SK-N-SH (cell line): ENCODE data around the gene TMEM109. TPM values are rescaled to one million over a fixed set of nuclear protein-coding genes. Genes with fewer than 3 reads are reported as not detected.

ENCODE experiments used
- CTCF ChIA-PET: fragments of 300-600, 350-600 bp; formaldehyde crosslinking; extraction: SDS; loops from one replicate; lab custom pipeline; 2021; lab: Yijun Ruan, JAX
- POLR2A ChIA-PET: fragments of 350-600 bp; sonication (Branson Sonifier 250); formaldehyde crosslinking; extraction: SDS; loops from one replicate; lab custom pipeline; 2020; ENCODE audit warnings: antibody characterized with exemption, inconsistent platforms; lab: Yijun Ruan, JAX
- DNase-seq: peaks from one replicate; pipeline ENCODE4 v3.0.0; 2012
- H2AFZ ChIP-seq: fragments of 200-600 bp; sonication (generic); 2 replicates; pipeline ENCODE4 v1.8.1; 2016; ENCODE audit warnings: antibody characterized with exemption, mild to moderate bottlenecking, low read depth
- H3F3A ChIP-seq: fragments of 200-600 bp; sonication (generic); replicated peaks from 2 replicates; pipeline ENCODE3; 2016; ENCODE audit warnings: antibody characterized with exemption, mild to moderate bottlenecking; ENCODE audit not compliant: insufficient read depth
- H3K27ac ChIP-seq, 2 experiments: fragments of 200-500 bp in 1 of 2; fragments of 200-600 bp in 1 of 2; sonication (Bioruptor generic) in 1 of 2; sonication (generic), shearing (Covaris generic) in 1 of 2; 2 replicates each; pipeline versions ENCODE4 v1.5.1 to v1.6.1; 2014 to 2016; ENCODE audit warnings: low read depth in 2 of 2, inconsistent platforms in 1 of 2, low read length in 1 of 2, mild to moderate bottlenecking in 1 of 2, mixed read lengths in 1 of 2
- H3K27me3 ChIP-seq: fragments of 200-600 bp; sonication (generic), shearing (Covaris generic); 2 replicates; pipeline ENCODE4 v1.6.1; 2016; ENCODE audit warnings: mixed run types; ENCODE audit not compliant: insufficient read depth
- H3K36me3 ChIP-seq, 2 experiments: fragments of 200-500 bp in 1 of 2; fragments of 200-600 bp in 1 of 2; sonication (Bioruptor generic) in 1 of 2; sonication (generic) in 1 of 2; replicated peaks in 1 of 2; 2 replicates each; pipeline versions ENCODE3 to v1.5.1; 2014 to 2016; ENCODE audit warnings: low read length in 1 of 2, mild to moderate bottlenecking in 1 of 2; ENCODE audit not compliant: insufficient read depth in 2 of 2, control insufficient read depth in 1 of 2
- H3K4me1 ChIP-seq, 2 experiments: fragments of 200-500 bp in 1 of 2; fragments of 200-600 bp in 1 of 2; sonication (Bioruptor generic) in 1 of 2; sonication (generic), shearing (Covaris generic) in 1 of 2; 2 replicates each; pipeline versions ENCODE4 v1.5.1 to v1.6.1; 2014 to 2016; ENCODE audit warnings: low read depth in 1 of 2, low read length in 1 of 2, mixed run types in 1 of 2; ENCODE audit not compliant: insufficient read depth in 2 of 2, control insufficient read depth in 1 of 2
- H3K4me2 ChIP-seq: fragments of 200-600 bp; sonication (generic), shearing (Covaris generic); 2 replicates; pipeline ENCODE4 v1.6.1; 2017; ENCODE audit warnings: mixed run types
- H3K4me3 ChIP-seq, 2 experiments: fragments of 200-500 bp in 1 of 2; fragments of 200-600 bp in 1 of 2; sonication (Bioruptor generic) in 1 of 2; sonication (generic), shearing (Covaris generic) in 1 of 2; 2 replicates each; pipeline versions ENCODE4 v1.5.1 to v1.8.1; 2014 to 2016; ENCODE audit warnings: low read depth in 2 of 2, inconsistent platforms in 1 of 2, low read length in 1 of 2, mild to moderate bottlenecking in 1 of 2, mixed read lengths in 1 of 2, moderate library complexity in 1 of 2
- H3K79me2 ChIP-seq: fragments of 200-600 bp; sonication (generic); 2 replicates; pipeline ENCODE4 v1.8.1; 2017; ENCODE audit warnings: mild to moderate bottlenecking; ENCODE audit not compliant: insufficient read depth
- H3K9ac ChIP-seq: fragments of 200-600 bp; sonication (generic); 2 replicates; pipeline ENCODE4 v1.6.1; 2017; ENCODE audit warnings: mixed run types
- H3K9me2 ChIP-seq: fragments of 200-600 bp; sonication (generic); 2 replicates; pipeline ENCODE4 v1.6.1; 2017; ENCODE audit warnings: mixed run types
- H3K9me3 ChIP-seq: fragments of 200-600 bp; sonication (generic); 2 replicates; pipeline ENCODE4 v1.6.1; 2017; ENCODE audit warnings: mixed run types, mild to moderate bottlenecking, moderate library complexity
- H4K20me1 ChIP-seq: fragments of 200-600 bp; sonication (generic); 2 replicates; pipeline ENCODE4 v1.6.1; 2017; ENCODE audit warnings: mild to moderate bottlenecking, mixed run types; ENCODE audit not compliant: insufficient read depth
- CTCF ChIP-seq: fragments of 200-600 bp; sonication (generic); IDR thresholded peaks from 2 replicates; pipeline ENCODE4 v1.6.1; 2017; ENCODE audit warnings: antibody characterized with exemption, mild to moderate bottlenecking, moderate library complexity
- EP300 ChIP-seq, 2 experiments: IDR thresholded peaks; 2 replicates each; pipeline versions ENCODE4 v1.4.0 to v1.6.1; 2012; ENCODE audit warnings: borderline replicate concordance in 1 of 2, low read depth in 1 of 2, low read length in 1 of 2
- EZH2phosphoT487 ChIP-seq: fragments of 200-600 bp; sonication (generic); IDR thresholded peaks from 2 replicates; pipeline ENCODE4 v1.6.1; 2017; ENCODE audit warnings: low read depth, mixed run types, mild to moderate bottlenecking, antibody characterized with exemption, moderate library complexity, borderline replicate concordance
- FOSL2 ChIP-seq: IDR thresholded peaks from 2 replicates; pipeline ENCODE4 v1.4.0; 2012; ENCODE audit warnings: low read depth, mild to moderate bottlenecking, moderate library complexity, borderline replicate concordance
- FOXM1 ChIP-seq: IDR thresholded peaks from 2 replicates; pipeline ENCODE4 v1.4.0; 2012; ENCODE audit warnings: low read depth, mild to moderate bottlenecking
- MEF2A ChIP-seq: IDR thresholded peaks from 2 replicates; pipeline ENCODE4 v1.4.0; 2012; ENCODE audit warnings: low read depth, borderline replicate concordance
- MXI1 ChIP-seq: IDR thresholded peaks from 2 replicates; pipeline ENCODE4 v1.6.1; 2012; ENCODE audit warnings: mild to moderate bottlenecking, low read depth, low read length, improper control_type of control experiment
- NFIC ChIP-seq: IDR thresholded peaks from 2 replicates; pipeline ENCODE4 v1.4.0; 2012; ENCODE audit warnings: borderline replicate concordance
- NRF1 ChIP-seq: IDR thresholded peaks from 2 replicates; pipeline ENCODE4 v1.6.1; 2012; ENCODE audit warnings: low read depth, mild to moderate bottlenecking, low read length
- POLR2AphosphoS5 ChIP-seq: IDR thresholded peaks from 2 replicates; pipeline ENCODE4 v1.6.1; 2012; ENCODE audit warnings: low read depth, low read length
- RAD21 ChIP-seq: IDR thresholded peaks from 2 replicates; pipeline ENCODE4 v1.6.1; 2012; ENCODE audit warnings: mild to moderate bottlenecking, low read length
- REST ChIP-seq: IDR thresholded peaks from 2 replicates; pipeline ENCODE4 v1.6.1; 2012; ENCODE audit warnings: mild to moderate bottlenecking, low read depth, low read length, moderate library complexity
- SIN3A ChIP-seq: IDR thresholded peaks from 2 replicates; pipeline ENCODE4 v1.6.1; 2012; ENCODE audit warnings: low read depth, mild to moderate bottlenecking, low read length, moderate library complexity, borderline replicate concordance
- SMC3 ChIP-seq: IDR thresholded peaks from 2 replicates; pipeline ENCODE4 v1.6.1; 2012; ENCODE audit warnings: low read depth, low read length, improper control_type of control experiment
- TAF1 ChIP-seq: IDR thresholded peaks from 2 replicates; pipeline ENCODE4 v1.6.1; 2012; ENCODE audit warnings: low read depth, mild to moderate bottlenecking, low read length, moderate library complexity, borderline replicate concordance
- TCF12 ChIP-seq: IDR thresholded peaks from 2 replicates; pipeline ENCODE4 v1.4.0; 2012
- TEAD4 ChIP-seq: IDR thresholded peaks from 2 replicates; pipeline ENCODE4 v1.4.0; 2012; ENCODE audit warnings: mild to moderate bottlenecking, borderline replicate concordance; ENCODE audit not compliant: insufficient read depth
- USF1 ChIP-seq: IDR thresholded peaks from 2 replicates; pipeline ENCODE4 v1.4.0; 2012; ENCODE audit warnings: low read depth, borderline replicate concordance
- USF2 ChIP-seq: fragments of 150-350 bp; IDR thresholded peaks from 2 replicates; pipeline ENCODE4 v1.6.1; 2017; ENCODE audit warnings: antibody characterized with exemption, low read length, low read depth, borderline replicate concordance
- WGBS: methylation state at CpG from one replicate; pipeline ENCODE4 v1.1.6; 2017; ENCODE audit warnings: low lambda C conversion rate; 5-methylcytosine and 5-hydroxymethylcytosine counted together
- polyA plus RNA-seq, 3 experiments: library from polyadenylated mRNA; depleted of rRNA; stranded (reverse); fragments of >200 nt; gene quantifications; 2 replicates each; pipeline ENCODE4 v1.2.3, GENCODE V29; 2012

Gene TMEM109
- polyA plus RNA-seq, 1 of the 3 experiments (the other 2 are of a cell fraction) = 52.7 TPM

DNA sequence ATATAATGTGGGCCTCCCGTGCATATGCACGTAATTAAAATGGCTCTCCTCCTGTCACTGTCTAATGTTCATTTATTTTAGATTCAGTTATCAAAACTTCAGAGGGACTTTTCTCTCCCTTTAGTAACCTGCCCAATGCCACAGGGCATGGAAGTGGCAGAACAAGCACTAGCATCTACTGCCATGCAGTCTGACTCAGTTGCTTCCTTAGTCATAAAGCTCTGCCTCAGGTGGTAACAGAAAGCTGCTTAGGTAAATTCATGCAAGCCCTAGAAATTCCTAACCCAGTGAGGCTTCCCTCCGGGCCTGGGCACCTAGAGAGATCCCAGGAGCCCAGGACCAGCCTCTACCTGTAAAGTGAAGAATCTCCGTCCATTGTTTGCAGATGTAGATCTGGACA, 16.5 kb upstream of the TMEM109 start:
- TF ChIP-seq USF2 (no peak), SIN3A (no peak), NFIC (no peak), EP300 (IDR thresholded peaks at IDR 0.05; ENCODE audit: borderline replicate concordance in 1 of 2, low read depth in 1 of 2, low read length in 1 of 2) (no peak), NRF1 (no peak), REST (no peak), CTCF (no peak), FOXM1 (no peak), USF1 (no peak), POLR2AphosphoS5 (no peak), TAF1 (no peak), RAD21 (no peak), TEAD4 (no peak), FOSL2 (no peak), SMC3 (no peak), TCF12 (no peak), MXI1 (no peak), EZH2phosphoT487 (no peak), MEF2A (no peak)
- no peaks in the 10 kb centered on the region for H4K20me1 ChIP-seq
- H3K9me2 ChIP-seq = no peaks in the 10 kb centered on the region
- H3K9me3 ChIP-seq = no peaks in the 10 kb centered on the region
- no peak overlapping the region for H3K9ac ChIP-seq
- H3K27me3 ChIP-seq = no peaks in the 10 kb centered on the region
- peaks cover 13% of the 10 kb centered on the region for H3F3A ChIP-seq
- ChIA-PET CTCF (interaction anchor here (3.1 to 21.9 kb wide), 4 partner anchors 9 to 122 kb away, joined by 16 to 550 read pairs (median 39); partner anchors contain the start of gene CCDC86), POLR2A (no interaction called here)
- no peak for DNase-seq
- peaks cover 84 to 91% of the 10 kb centered on the region in 2 experiments for H3K36me3 ChIP-seq
- no peak overlapping the region for H3K4me2 ChIP-seq
- whole genome bisulfite sequencing = 97% methylated on average over 4 of the region's 4 CpGs
- no peak overlapping the region for H2AFZ ChIP-seq
- H3K27ac ChIP-seq = no peak overlapping the region
- H3K4me1 ChIP-seq = no peaks in the 10 kb centered on the region
- H3K4me3 ChIP-seq = no peak overlapping the region
- peaks cover 6% of the 10 kb centered on the region; the same call in 1 of the 2 replicates for H3K79me2 ChIP-seq
